ENCODE data around the gene CCDC51. TPM values are rescaled to one million over a fixed set of nuclear protein-coding genes. Genes with fewer than 3 reads are reported as not detected.
A peak's percentile ranks its signal among the peaks of the same experiment; 100 is the strongest.

Gene CCDC51
- total and polyA plus RNA-seq, 10 donors, result 8.4 to 22.2 (median 15.0) TPM

DNA sequence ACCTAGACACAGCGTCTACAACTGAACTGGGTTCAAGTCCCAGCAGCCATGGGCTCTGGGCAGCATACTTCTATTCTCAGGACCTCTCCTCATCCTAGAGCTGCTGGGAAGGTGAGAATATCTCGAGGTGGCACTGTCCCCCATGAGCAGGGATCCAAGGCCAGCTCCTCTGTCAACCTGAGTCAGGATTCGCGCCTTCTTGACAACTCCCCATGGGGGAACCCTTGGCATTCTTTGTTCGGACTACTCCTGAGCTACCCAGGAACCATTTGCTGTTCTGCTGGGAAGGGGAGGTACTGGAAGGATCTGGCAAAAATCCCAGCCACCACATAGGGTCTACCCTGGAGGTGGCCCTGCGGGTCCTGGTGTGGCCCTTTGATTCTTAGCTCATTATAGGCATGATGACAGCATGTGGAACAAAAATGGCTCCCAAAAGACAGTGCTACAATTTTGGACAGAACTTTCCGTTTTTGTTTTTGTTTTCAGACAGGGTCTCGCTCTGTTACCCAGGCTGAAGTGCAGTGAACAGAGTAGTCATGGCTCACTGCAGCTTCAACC is 32.3 kb downstream of the CCDC51 start:
- H3K27me3 ChIP-seq (replicated peaks in 1 of 7), result no peaks in the 10 kb centered on the region
- H3K36me3 ChIP-seq, result peaks cover 0 to 63% (median 10%) of the 10 kb centered on the region in 6 donors
- DNase-seq, result peak; percentile 35
- peaks cover 0 to 37% (median 16%) of the 10 kb centered on the region in 6 donors for H3K4me1 ChIP-seq
- H3K4me3 ChIP-seq, result no peak overlapping the region
- TF ChIP-seq POLR2A (IDR thresholded peaks at IDR 0.05), result no peak
- TF ChIP-seq POLR2AphosphoS5 (IDR thresholded peaks at IDR 0.05), result no peak
- TF ChIP-seq, protein P1, sequence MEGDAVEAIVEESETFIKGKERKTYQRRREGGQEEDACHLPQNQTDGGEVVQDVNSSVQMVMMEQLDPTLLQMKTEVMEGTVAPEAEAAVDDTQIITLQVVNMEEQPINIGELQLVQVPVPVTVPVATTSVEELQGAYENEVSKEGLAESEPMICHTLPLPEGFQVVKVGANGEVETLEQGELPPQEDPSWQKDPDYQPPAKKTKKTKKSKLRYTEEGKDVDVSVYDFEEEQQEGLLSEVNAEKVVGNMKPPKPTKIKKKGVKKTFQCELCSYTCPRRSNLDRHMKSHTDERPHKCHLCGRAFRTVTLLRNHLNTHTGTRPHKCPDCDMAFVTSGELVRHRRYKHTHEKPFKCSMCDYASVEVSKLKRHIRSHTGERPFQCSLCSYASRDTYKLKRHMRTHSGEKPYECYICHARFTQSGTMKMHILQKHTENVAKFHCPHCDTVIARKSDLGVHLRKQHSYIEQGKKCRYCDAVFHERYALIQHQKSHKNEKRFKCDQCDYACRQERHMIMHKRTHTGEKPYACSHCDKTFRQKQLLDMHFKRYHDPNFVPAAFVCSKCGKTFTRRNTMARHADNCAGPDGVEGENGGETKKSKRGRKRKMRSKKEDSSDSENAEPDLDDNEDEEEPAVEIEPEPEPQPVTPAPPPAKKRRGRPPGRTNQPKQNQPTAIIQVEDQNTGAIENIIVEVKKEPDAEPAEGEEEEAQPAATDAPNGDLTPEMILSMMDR (IDR thresholded peaks at IDR 0.05 in 8 of 11, conservative IDR thresholded peaks at IDR 0.05 in 3 of 11), result no peak
- WGBS, 5 donors, result 83 to 90% (median 88%) methylated on average over 7 to 8 of the region's 8 CpGs
- H3K9me3 ChIP-seq, result no peaks in the 10 kb centered on the region
- intact Hi-C loops (cut with DNase I; ENCODE audit: low total_unique reads), result no loop called here
- peak overlapping the region in 6 of 8 donors; percentile 4 to 72 (median 49) for H3K27ac ChIP-seq

DNA sequence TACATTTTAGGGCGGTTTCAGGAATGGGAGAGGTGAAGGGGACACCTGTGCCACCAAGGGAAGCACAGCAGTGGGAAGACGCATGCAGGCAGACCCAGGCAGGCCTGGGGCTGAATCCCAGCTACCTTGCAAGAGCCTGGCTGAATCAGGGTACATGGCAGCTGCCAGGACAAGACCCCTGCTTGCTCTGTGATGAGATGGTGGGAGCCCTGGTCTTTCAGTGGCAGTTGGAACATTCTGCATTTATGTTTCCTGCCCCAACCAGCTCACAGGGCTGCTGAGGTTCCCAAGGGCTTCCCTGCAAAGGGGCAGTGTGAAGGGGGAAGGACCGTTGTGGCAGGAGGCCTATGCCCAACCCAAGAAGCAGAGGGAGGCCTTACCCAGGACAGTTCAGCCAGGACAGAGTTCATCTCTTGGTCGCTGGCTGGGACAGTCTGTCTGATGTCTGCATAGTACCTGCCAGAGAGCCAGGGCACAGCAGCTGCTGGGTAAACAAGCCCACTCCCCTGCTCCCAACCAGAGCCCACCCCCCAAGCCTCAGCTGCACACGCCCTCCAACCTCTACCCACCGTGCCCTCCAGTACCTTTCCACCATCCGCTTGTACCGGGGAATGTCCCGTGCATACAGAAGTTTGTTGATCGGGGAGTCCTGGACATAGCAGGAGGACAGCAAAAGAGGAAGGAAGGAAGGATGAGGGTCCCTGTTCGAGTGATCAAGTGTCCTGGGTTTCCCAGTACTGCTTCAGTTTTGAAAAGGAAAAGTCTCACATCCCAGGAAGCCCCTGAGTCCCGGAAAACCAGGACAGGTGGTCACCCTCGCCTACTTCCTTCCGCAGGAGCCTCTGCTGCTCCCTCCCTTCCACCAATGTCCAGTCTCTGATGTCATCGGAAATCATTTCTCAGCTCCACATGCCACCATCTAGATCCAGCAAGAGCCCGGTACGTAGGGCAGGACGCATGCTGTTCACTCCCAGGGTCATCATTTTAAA is 33.2 kb downstream of the CCDC51 start:
- Histone ChIP-seq H3K4me3 (no peak overlapping the region), H3K27ac (peak overlapping the region in 6 of 8 donors; percentile 29 to 72 (median 58)), H3K4me1 (peaks cover 0 to 40% (median 16%) of the 10 kb centered on the region in 6 donors), H3K9me3 (no peaks in the 10 kb centered on the region), H3K27me3 (replicated peaks in 1 of 7) (no peaks in the 10 kb centered on the region), H3K36me3 (peaks cover 0 to 54% (median 3%) of the 10 kb centered on the region in 6 donors)
- 75 to 82% (median 77%) methylated on average over 16 to 18 of the region's 18 CpGs for WGBS, 5 donors
- peak; percentile 51 for DNase-seq
- TF ChIP-seq POLR2A (IDR thresholded peaks at IDR 0.05) (no peak), POLR2AphosphoS5 (IDR thresholded peaks at IDR 0.05) (no peak)
- TF ChIP-seq, protein P1 (IDR thresholded peaks at IDR 0.05 in 8 of 11, conservative IDR thresholded peaks at IDR 0.05 in 3 of 11), result no peak
- intact Hi-C loops (cut with DNase I; ENCODE audit: low total_unique reads), result no loop called here

DNA sequence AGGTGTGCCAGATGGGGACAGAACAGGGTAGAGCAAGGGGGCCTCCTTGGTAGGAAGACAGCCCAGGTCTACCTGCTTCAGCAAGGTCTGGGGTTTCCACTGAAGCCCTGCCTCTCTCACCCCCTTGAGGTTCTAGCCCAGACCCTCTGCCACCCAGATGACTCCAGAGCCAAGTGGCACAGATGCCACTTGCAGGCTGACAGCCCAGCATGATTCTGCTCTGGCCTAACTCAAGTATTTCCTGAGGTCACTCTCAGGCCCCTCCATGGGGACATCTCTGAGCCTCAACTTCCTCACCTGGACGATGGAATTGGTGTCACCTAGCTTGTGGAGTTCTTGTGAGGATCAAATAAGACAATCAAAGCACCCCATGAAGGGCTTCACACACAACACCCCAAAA is 33.9 kb downstream of the CCDC51 start:
- Histone ChIP-seq H3K9me3 (no peaks in the 10 kb centered on the region), H3K4me3 (no peak overlapping the region), H3K36me3 (peaks cover 0 to 47% (median 3%) of the 10 kb centered on the region in 6 donors), H3K27ac (peak overlapping the region in 2 of 8 donors; percentile 71 to 72), H3K4me1 (peaks cover 0 to 40% (median 16%) of the 10 kb centered on the region in 6 donors), H3K27me3 (replicated peaks in 1 of 7) (no peaks in the 10 kb centered on the region)
- intact Hi-C loops (cut with DNase I; ENCODE audit: low total_unique reads), result no loop called here
- WGBS, 5 donors, result 25 to 86% (median 44%) methylated on average over 1 of the region's 1 CpG
- TF ChIP-seq POLR2AphosphoS5 (IDR thresholded peaks at IDR 0.05), result no peak
- TF ChIP-seq POLR2A (IDR thresholded peaks at IDR 0.05), result no peak
- TF ChIP-seq, protein P1 (IDR thresholded peaks at IDR 0.05 in 8 of 11, conservative IDR thresholded peaks at IDR 0.05 in 3 of 11), result no peak
- DNase-seq, result no peak
